Ovary (tissue), 3 donors: Measurements from ENCODE around the gene RASSF10.

ENCODE experiments used
- CTCF ChIP-seq, 3 donors: fragments of 450-650 bp in 2 of 3; fragments of 200-600 bp in 1 of 3; IDR thresholded peaks; one replicate each; pipeline versions ENCODE4 v1.5.1 to v1.8.0; 2016 to 2022; ENCODE audit warnings: antibody characterized with exemption in 3 of 3, mild to moderate bottlenecking in 1 of 3
- EP300 ChIP-seq: sonication (generic); formaldehyde crosslinking; IDR thresholded peaks from one replicate; pipeline ENCODE4 v1.6.1; 2017; ENCODE audit warnings: antibody characterized with exemption
- POLR2A ChIP-seq: fragments of 450-650 bp; IDR thresholded peaks from one replicate; pipeline ENCODE4 v1.6.1; 2017; ENCODE audit warnings: antibody characterized with exemption, mild to moderate bottlenecking, moderate library complexity
- donor health status: DM: no; HTN: no; CAD: no.

- TF ChIP-seq CTCF (IDR thresholded peaks at IDR 0.05) (no peak), EP300 (no peak), POLR2A (no peak)
These were observed 4.0 kb downstream of the RASSF10 start for GRCh38 chr11:13013054-13013488.
